ENCODE results near the gene TTC3.
A peak's percentile ranks its signal among the peaks of the same experiment; 100 is the strongest.

Gene TTC3

GRCh38 chr21:37061926-37062592 is 11.0 kb upstream of the TTC3 start:
- no peak for DNase-seq (ENCODE audit: low read depth)

- no peak for DNase-seq (ENCODE audit: low read depth)
Observed at GRCh38 chr21:37062593-37062935, 10.5 kb upstream of the TTC3 start.

DNA sequence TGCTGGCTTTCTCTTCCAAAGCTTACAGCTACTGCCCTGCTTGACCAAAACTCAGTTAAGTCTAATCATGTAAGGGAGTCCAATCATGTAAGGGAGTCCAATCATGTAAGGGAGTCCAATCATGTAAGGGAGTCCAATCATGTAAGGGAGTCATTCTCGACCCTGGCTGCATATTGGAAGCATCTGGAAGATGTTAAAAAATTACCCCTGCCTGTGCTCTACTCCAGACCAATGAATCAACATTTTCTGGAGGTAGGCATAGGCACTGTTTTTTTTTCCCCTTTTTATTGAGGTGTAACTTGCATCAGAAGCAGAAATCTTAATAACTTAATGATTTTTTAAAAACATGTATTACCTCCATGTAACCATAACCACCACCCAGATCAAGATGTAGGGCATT is 9.6 kb upstream of the TTC3 start:
- no peak for DNase-seq (ENCODE audit: low read depth)

- no peak for DNase-seq (ENCODE audit: low read depth)
Observed at GRCh38 chr21:37064841-37065240, 8.2 kb upstream of the TTC3 start.

DNA sequence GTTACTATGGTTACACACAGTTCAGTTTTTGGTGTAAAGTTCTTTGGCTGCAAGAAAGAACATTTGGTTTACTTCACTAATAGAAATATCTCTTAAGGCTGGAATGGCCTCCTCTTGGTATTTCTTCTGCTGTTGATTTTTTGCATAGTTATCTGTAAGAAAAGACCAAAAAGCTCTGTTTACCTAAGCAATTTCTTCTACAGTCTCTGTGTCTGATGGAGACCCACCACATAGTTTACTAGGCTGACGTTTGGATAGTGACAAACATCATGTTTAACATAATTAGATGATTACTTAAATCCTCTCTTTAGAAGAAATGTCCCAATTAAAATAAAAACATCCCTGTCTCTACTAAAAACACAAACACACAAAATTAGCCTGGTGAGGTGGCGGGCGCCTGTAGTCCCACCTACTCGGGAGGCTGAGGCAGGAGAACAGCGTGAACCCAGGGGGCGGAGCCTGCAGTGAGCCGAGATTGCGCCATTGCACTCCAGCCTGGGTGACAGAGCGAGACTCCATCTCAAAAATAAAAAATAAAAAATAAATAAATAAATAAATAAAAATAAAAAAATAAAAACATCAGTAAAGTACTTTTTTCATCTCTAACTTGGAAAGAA is 7.4 kb upstream of the TTC3 start:
- no peak for DNase-seq (ENCODE audit: low read depth)

DNA sequence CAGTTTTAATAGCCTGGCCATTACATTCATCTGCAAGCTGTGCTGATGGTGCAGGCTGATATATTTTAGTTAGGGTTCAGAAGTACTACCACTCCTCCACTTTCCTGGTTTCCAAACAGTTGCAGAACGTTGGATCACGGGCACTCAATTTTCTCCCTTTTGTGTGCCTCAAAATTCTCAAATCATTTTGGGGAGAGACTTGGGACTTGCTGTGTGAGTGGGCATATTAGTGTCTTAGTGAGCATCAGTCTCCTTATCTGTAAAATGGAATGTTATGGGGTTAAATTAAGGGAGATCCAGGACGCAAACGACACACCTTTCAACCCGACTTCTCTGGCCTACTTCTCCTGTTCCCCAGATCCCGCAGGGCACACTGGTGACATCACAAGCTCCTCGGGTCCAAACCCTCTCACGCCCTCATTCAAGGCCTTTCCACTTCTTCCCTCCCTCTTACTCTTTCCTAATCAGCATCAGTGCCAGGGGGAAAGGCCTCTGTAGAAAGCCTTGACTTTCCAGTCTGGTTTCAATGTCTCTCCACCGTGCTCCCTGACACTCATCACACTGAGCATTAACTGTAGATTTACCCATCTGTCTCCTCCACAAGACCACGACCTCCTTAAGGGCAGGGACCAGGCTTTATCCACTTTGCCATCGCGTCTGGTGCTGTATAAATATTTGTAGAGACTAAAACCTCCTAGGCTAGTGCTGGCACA is 1.3 kb upstream of the TTC3 start:
- DNase-seq (ENCODE audit: low read depth) = no peak

GRCh38 chr21:37072274-37072987 is 623 bp upstream of the TTC3 start:
- DNase-seq (ENCODE audit: low read depth) = peak; percentile 63

DNA sequence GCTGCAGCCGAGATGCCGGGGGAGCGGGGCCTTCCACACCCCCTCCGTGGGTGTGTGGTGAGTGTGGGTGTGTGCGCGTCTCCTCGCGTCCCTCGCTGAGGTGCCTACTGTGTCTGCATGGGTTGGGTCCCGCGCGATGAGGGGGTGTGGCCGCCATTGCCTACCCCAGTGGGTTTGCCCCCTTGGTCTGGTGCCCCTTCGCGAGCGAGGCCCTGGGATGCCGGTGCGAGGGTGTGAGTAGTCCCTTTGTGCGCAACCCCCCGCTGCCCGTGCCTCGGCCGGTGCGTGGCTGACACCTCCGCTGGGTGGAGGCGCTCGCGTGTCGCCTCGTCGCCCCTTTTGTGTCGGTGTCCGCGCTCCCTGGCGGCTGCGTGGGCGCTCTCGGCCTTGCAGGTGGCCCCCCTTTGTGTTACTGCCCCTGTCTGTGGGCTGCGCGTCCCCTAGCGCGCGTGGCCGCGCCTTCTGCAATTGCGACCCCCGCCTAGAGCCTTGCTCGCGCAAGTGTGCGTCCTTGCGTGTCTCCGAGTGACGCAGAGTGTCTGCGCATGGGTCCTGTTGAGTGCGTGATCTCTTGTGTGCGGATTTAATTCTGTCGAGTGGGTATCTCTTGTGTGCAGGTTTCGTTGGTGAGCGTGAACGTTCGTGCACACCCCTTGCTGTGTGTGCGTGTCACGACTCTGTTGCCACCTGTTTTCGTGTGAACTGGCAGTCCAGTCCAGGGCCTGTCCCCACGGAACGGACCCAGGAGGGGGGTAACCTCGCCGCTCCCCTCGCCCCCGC is 553 bp downstream of the TTC3 start:
- DNase-seq (ENCODE audit: low read depth) = no peak

DNA sequence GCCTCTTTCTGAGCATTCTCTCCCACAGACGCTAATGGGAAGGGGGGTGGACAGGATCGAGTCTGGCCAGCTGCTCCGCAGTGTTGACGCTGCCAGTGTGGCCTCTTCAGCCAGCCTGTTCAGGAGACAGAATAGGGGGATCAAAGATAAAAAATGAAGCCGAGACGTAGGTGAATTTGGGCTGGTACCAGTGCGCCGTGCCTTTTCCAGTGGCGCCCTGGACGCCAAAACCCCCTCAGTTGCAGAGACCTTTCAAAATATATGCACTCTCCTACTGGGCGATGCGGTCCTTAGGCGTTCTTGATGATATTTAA is 1.1 kb downstream of the TTC3 start:
- DNase-seq (ENCODE audit: low read depth) = no peak

DNA sequence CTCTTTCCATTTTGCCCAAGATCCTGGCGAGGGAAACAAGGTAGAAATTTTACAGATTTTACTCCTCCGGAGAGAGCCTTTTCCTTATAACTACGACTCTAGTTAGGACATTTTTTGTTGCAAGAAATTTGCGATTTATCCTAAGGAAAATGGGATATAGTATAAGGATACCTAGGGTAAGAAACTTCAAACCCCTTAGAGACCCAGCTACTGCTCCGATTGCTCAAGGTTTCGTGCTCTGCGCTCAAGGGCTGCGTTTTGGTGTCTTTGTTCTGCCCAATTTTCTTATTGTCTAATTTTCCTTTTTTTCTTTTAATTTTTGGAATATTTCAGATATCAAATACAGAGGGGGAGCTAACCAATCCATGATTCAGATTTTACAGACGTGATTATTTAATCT is 1.5 kb downstream of the TTC3 start:
- DNase-seq (ENCODE audit: low read depth) = no peak

- no peak for DNase-seq (ENCODE audit: low read depth)
Observed at GRCh38 chr21:37075214-37075770, 2.2 kb downstream of the TTC3 start.

GRCh38 chr21:37076087-37076850 is 3.2 kb downstream of the TTC3 start:
- no peak for DNase-seq (ENCODE audit: low read depth)

DNA sequence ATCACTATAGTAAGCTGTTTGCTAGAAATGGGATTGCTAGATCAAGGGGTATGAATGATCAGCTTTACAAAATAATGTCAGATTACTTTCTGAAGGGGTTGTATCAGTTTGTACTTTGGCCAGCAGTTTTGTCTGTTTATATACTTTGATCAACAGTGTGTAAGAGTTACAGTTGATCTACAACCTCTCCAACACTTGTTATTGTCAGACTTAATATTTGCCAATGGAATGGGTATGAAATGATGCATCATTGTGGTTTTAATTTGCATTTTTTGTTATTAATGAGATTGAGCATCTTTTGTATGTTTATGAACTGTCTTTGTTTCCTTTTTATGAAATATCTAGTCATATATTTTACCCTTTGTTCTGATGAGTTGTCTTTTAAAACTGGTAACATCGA is 4.3 kb downstream of the TTC3 start:
- DNase-seq (ENCODE audit: low read depth) = no peak

DNA sequence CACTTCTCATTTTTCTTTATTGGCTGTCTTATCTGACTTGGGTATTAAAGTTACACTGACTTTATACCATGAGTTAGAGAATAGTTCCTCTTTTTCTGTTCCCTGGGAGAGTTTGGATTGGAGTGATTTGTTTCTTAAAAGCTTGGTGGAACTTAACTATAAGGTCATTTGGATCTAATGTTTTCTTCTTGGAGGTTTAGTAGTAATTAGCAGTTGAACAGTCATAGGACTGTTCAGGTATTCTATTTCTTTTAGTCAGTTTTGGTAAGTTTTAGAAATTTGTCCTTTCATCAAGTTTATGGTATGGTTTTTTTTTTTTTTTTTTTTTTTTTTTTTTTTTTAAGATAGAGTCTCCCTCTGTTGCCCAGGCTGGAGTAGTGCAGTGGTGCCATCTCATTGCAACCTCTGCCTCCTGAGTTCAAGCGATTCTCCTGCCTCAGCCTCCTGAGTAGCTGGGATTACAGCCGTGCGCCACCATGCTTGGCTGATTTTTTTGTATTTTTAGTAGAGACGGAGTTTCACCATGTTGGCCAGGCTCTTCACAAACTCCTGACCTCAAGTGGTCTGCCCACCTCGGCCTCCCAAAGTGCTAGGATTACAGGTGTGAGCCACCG is 6.3 kb downstream of the TTC3 start:
- no peak for DNase-seq (ENCODE audit: low read depth)

- no peak for DNase-seq (ENCODE audit: low read depth)
Observed at GRCh38 chr21:37082375-37082774, 9.3 kb downstream of the TTC3 start.

DNA sequence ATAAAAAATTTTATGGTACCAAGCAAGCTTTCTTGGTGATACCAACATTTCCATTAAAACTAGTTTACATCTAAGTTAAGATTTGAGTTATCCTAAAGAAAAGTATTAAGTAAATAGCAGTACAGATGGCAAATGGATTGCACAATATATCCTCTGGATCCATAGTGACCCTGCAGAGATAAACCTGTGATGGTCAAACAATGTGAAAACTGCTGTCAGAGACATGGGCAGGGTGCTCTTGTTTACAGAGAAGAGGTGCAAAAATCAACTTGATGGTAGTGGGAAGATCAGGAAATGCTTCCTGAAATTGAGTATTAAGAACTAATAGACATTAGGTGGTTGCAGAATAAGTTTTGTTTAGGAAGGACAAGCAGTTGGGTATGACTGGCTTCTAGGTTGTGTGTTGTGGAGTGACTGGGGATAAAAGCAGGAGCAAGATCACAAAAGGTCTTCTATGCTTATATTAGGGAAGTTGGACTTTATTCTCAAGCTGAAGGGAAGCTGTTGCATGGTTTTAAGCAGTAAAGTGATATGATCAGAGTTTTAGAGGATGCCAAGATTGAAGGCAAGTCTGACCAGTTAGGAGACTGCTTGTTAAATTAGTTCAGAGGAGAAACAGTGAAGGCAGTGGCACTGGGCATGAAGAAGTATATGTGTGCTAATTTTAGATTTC is 9.9 kb downstream of the TTC3 start:
- DNase-seq (ENCODE audit: low read depth) = no peak

DNA sequence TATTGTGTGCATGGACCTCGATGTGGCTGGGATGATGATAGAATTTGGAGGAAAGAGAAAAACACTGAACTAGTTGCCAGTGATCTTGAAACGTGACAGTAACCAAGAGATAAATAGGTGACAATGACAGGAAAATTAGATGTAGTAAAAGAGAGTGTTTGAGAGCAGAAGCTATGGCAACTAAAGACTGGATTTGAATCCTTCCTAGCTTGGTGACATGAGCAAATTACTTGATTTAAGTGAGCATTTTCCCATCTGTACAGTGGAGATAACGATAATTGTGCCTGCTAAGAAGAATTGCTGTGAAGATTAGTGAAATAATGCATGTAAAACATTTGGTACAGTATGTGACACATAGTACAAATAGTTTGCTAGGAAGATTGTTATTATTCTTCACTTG is 12.7 kb downstream of the TTC3 start:
- DNase-seq (ENCODE audit: low read depth) = no peak

DNA sequence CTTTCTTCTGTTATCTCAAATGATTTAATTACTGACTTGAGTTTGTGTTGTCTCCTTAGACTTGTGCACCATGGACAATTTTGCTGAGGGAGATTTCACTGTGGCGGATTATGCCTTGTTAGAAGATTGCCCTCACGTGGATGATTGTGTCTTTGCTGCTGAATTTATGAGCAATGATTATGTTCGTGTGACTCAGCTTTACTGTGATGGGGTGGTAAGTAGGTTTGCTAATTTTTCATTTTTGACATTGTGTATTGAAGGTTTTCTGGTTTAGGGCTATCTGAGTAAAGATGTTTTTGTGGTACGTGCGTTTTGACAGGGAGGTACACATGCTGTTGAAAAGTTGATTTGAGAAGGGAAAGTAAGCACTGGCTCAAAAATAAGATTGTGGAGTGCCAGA is 14.1 kb downstream of the TTC3 start:
- DNase-seq (ENCODE audit: low read depth) = no peak

- no peak for DNase-seq (ENCODE audit: low read depth)
Observed at GRCh38 chr21:37088186-37088735, 15.2 kb downstream of the TTC3 start.

DNA sequence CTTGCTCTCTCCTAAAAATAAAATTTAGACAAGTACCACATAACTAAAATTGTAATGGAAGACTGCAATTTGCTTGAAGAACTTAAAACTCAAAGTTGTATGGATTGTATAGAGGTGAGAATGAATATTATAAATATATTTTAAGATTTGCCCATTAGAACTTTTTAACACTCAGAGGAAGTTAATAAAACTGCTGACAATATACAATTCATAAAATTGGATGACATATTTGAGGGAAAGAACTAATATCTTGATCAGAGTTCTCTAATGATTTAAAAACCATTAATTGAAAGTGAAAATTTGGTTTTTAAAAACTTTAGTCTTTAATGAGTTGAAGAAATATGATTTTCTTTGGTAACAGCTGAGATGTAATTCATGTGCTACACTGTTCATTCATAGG is 20.9 kb downstream of the TTC3 start:
- no peak for DNase-seq (ENCODE audit: low read depth)

Measured in activated T-helper 9 cell treated with anti-CD3 and anti-CD28 coated beads, Interleukin-2, amount 50 U/mL, for 16 hours (primary cell).